ENCODE data around the gene RHBG. TPM values are rescaled to one million over a fixed set of nuclear protein-coding genes. Genes with fewer than 3 reads are reported as not detected.

Gene RHBG
- total RNA-seq, 4 donors from 2014 or later, result not detected

DNA sequence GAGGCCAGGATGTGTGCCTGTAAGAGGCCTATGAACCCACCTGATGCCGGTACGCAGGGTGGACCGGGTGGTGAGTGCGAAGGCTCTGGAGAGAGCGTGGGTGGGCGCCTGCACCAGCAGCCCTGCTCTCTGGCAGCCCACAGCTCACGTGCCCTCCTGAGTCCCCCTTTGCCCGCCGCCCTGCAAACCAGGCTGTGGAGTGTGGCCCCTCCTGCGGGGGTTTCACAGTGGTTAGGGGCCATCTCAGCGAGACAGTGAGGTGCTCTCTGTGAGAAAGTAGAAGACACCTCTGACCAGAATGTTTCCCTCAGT, 22.3 kb downstream of the RHBG start:
- H3K27ac ChIP-seq, result no peak overlapping the region
- H3K36me3 ChIP-seq, result no peaks in the 10 kb centered on the region
- H3K9me3 ChIP-seq, result no peaks in the 10 kb centered on the region
- 82 to 100% methylated on average over 1 to 10 of the region's 11 CpGs for WGBS, 2 donors (ENCODE audit: low coverage in 1 of 2)
- TF ChIP-seq EP300 (IDR thresholded peaks at IDR 0.05; ENCODE audit: low read depth), result no peak
- no peak for TF ChIP-seq POLR2A (IDR thresholded peaks at IDR 0.05)
- TF ChIP-seq POLR2AphosphoS5 (IDR thresholded peaks at IDR 0.05), result no peak
- TF ChIP-seq, protein P1, sequence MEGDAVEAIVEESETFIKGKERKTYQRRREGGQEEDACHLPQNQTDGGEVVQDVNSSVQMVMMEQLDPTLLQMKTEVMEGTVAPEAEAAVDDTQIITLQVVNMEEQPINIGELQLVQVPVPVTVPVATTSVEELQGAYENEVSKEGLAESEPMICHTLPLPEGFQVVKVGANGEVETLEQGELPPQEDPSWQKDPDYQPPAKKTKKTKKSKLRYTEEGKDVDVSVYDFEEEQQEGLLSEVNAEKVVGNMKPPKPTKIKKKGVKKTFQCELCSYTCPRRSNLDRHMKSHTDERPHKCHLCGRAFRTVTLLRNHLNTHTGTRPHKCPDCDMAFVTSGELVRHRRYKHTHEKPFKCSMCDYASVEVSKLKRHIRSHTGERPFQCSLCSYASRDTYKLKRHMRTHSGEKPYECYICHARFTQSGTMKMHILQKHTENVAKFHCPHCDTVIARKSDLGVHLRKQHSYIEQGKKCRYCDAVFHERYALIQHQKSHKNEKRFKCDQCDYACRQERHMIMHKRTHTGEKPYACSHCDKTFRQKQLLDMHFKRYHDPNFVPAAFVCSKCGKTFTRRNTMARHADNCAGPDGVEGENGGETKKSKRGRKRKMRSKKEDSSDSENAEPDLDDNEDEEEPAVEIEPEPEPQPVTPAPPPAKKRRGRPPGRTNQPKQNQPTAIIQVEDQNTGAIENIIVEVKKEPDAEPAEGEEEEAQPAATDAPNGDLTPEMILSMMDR (IDR thresholded peaks at IDR 0.05), result no peak
- H3K27me3 ChIP-seq, result peaks cover 67% of the 10 kb centered on the region
- in situ Hi-C loops (cut with MboI; ENCODE audit: low pct_ligation_motif_present in 1 of 4, low pct_unique_long_range_greater_than_20kb in 1 of 4, low sequenced_read_pairs in 3 of 4) (loop anchor here in 1 of 4 donors (25.0 kb wide), 1 partner anchor 221 kb away; the partner anchor contains the start of genes GPATCH4 and HAPLN2), intact Hi-C loops (cut with DNase I; ENCODE audit: low total_unique reads) (loop anchor here (10.0 kb wide), 1 partner anchor 223 kb away; the partner anchor contains the start of gene HAPLN2)
- no peak overlapping the region for H3K4me3 ChIP-seq
- H3K4me1 ChIP-seq, result no peaks in the 10 kb centered on the region
- DNase-seq, result no peak

DNA sequence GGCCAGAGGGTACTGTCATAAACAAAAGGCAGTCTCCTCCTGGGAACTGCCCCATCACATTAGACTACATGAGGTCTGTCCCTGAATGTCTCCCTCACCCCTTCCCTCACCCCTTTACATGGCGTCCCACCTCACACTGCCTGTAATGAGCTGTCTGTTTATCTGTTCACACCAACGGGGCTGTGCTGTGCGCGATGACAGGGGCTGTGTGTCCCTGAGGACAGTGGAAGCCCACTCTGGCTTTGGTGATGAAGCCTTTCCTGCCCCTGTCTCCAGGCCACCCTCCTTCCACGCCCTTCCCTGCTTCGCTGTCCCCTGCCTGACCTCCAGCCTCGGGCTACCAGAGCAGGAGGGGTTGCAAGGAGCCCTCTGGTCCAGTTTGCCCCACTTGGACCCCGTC, 22.7 kb downstream of the RHBG start:
- H3K9me3 ChIP-seq, result no peaks in the 10 kb centered on the region
- in situ Hi-C loops (cut with MboI; ENCODE audit: low pct_ligation_motif_present in 1 of 4, low pct_unique_long_range_greater_than_20kb in 1 of 4, low sequenced_read_pairs in 3 of 4) (loop anchor here in 1 of 4 donors (25.0 kb wide), 1 partner anchor 221 kb away; the partner anchor contains the start of genes GPATCH4 and HAPLN2), intact Hi-C loops (cut with DNase I; ENCODE audit: low total_unique reads) (loop anchor here (10.0 kb wide), 1 partner anchor 223 kb away; the partner anchor contains the start of gene HAPLN2)

DNA sequence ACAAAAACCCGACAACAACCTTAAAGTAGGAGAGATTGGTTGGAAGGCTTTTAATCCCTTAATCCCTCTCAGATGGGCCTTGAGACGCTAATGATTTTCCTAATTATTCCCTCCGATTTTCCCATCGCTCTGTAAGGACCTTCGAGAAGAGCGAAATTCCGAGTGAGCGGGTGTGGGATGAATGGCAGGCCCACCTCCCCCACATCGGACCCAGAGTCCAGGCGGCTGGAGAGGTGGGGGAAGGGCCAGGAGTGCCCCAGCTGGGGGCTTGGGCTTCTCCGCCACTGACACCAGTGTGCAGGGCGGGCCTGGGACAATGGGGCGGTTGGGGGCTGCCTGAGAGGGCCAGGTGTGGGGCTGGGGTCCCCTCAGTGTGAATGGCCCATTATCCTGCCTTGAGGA, 23.4 kb downstream of the RHBG start:
- no peaks in the 10 kb centered on the region for H3K4me1 ChIP-seq

More for the DNA sequence above, 22.7 kb downstream of the RHBG start:
- H3K4me1 ChIP-seq, result no peaks in the 10 kb centered on the region
- no peak overlapping the region for H3K4me3 ChIP-seq
- no peaks in the 10 kb centered on the region for H3K36me3 ChIP-seq
- TF ChIP-seq POLR2AphosphoS5 (IDR thresholded peaks at IDR 0.05), result no peak
- TF ChIP-seq EP300 (IDR thresholded peaks at IDR 0.05; ENCODE audit: low read depth), result no peak
- TF ChIP-seq, protein P1 (IDR thresholded peaks at IDR 0.05), result no peak
- no peak for TF ChIP-seq POLR2A (IDR thresholded peaks at IDR 0.05)
- WGBS, 2 donors (ENCODE audit: low coverage in 1 of 2), result 65% methylated on average over 8 of the region's 8 CpGs; no CpG with 5 or more reads in 1 of the 2 donors
- peaks cover 64% of the 10 kb centered on the region for H3K27me3 ChIP-seq
- no peak for DNase-seq
- H3K27ac ChIP-seq, result no peak overlapping the region

DNA sequence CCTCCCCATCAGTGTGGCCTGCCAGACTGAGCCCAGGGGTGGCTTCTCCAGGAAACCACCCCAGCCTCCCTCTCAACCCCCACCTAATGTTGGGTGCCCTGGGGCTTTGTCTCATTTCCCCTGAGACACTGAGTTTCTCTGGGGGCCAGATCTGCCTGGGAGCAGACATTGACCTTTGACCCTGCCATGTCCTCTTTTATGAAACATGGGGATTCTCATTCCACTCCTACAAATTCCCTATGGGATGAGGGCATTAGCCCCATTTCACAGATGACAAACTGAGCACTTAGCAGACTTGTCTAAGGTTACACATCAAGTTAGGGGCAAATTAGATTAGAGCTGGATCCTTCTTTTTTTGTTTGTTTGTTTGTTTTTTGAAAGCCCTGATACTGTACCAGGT, 24.1 kb downstream of the RHBG start:
- intact Hi-C loops (cut with DNase I; ENCODE audit: low total_unique reads) (loop anchor here (10.0 kb wide), 1 partner anchor 222 kb away; the partner anchor contains the start of gene HAPLN2), in situ Hi-C loops (cut with MboI; ENCODE audit: low pct_ligation_motif_present in 1 of 4, low pct_unique_long_range_greater_than_20kb in 1 of 4, low sequenced_read_pairs in 3 of 4) (loop anchor here in 1 of 4 donors (25.0 kb wide), 1 partner anchor 219 kb away; the partner anchor contains the start of genes GPATCH4 and HAPLN2)
- no peaks in the 10 kb centered on the region for H3K4me1 ChIP-seq
- no peak for DNase-seq
- no peaks in the 10 kb centered on the region for H3K36me3 ChIP-seq
- no peak overlapping the region for H3K4me3 ChIP-seq
- TF ChIP-seq, protein P1 (IDR thresholded peaks at IDR 0.05), result no peak
- TF ChIP-seq POLR2AphosphoS5 (IDR thresholded peaks at IDR 0.05) (no peak), POLR2A (IDR thresholded peaks at IDR 0.05) (no peak), EP300 (IDR thresholded peaks at IDR 0.05; ENCODE audit: low read depth) (no peak)
- H3K27ac ChIP-seq, result no peak overlapping the region
- no peaks in the 10 kb centered on the region for H3K9me3 ChIP-seq
- H3K27me3 ChIP-seq, result peaks cover 50% of the 10 kb centered on the region

More for the DNA sequence above, 23.4 kb downstream of the RHBG start:
- no peak overlapping the region for H3K27ac ChIP-seq
- H3K9me3 ChIP-seq, result no peaks in the 10 kb centered on the region
- H3K4me3 ChIP-seq, result no peak overlapping the region
- TF ChIP-seq POLR2AphosphoS5 (IDR thresholded peaks at IDR 0.05), result no peak
- TF ChIP-seq POLR2A (IDR thresholded peaks at IDR 0.05), result no peak
- no peak for TF ChIP-seq EP300 (IDR thresholded peaks at IDR 0.05; ENCODE audit: low read depth)
- TF ChIP-seq, protein P1 (IDR thresholded peaks at IDR 0.05), result no peak
- H3K36me3 ChIP-seq, result no peaks in the 10 kb centered on the region
- WGBS, 2 donors (ENCODE audit: low coverage in 1 of 2), result 80 to 93% methylated on average over 2 to 13 of the region's 13 CpGs
- peaks cover 56% of the 10 kb centered on the region for H3K27me3 ChIP-seq
- in situ Hi-C loops (cut with MboI; ENCODE audit: low pct_ligation_motif_present in 1 of 4, low pct_unique_long_range_greater_than_20kb in 1 of 4, low sequenced_read_pairs in 3 of 4), result loop anchor here in 1 of 4 donors (25.0 kb wide), 1 partner anchor 220 kb away; the partner anchor contains the start of genes GPATCH4 and HAPLN2
- DNase-seq, result no peak
- intact Hi-C loops (cut with DNase I; ENCODE audit: low total_unique reads), result loop anchor here (10.0 kb wide), 1 partner anchor 222 kb away; the partner anchor contains the start of gene HAPLN2
